Activated T-helper 17 cell treated with anti-CD3 and anti-CD28 coated beads, Interleukin-2, amount 50 U/mL, for 72 hours (primary cell): ENCODE measurements around the gene RINL. TPM values are rescaled to one million over a fixed set of nuclear protein-coding genes. Genes with fewer than 3 reads are reported as not detected.
"Not testable (repeated sequence)": the region's sequence is repeated elsewhere in the genome, so short reads cannot be mapped to it uniquely, and the experiment has no call there.

Experiments
- ATAC-seq: fragments of 150-1000 bp; cut with Tn5 transposase; replicated peaks from 2 replicates; pipeline ENCODE4 v1.10.0; 2021; ENCODE audit warnings: mild to moderate bottlenecking, moderate library complexity
- H3K27ac Mint-ChIP-seq: one replicate; pipeline ENCODE4 v1.8.0; 2022; ENCODE audit warnings: mixed read lengths
- H3K27me3 Mint-ChIP-seq: one replicate; pipeline ENCODE4 v1.8.0; 2022; ENCODE audit warnings: mixed read lengths
- H3K36me3 Mint-ChIP-seq: one replicate; pipeline ENCODE4 v1.8.0; 2022; ENCODE audit warnings: low read depth, mild to moderate bottlenecking, mixed read lengths
- H3K4me1 Mint-ChIP-seq: one replicate; pipeline ENCODE4 v1.8.0; 2022; ENCODE audit warnings: mixed read lengths
- H3K4me3 Mint-ChIP-seq: one replicate; pipeline ENCODE4 v1.8.0; 2022; ENCODE audit warnings: mild to moderate bottlenecking, mixed read lengths
- H3K9me3 Mint-ChIP-seq: one replicate; pipeline ENCODE4 v1.8.0; 2022; ENCODE audit warnings: mixed read lengths
- total RNA-seq, 2 donors: library from RNA; stranded (reverse); gene quantifications; one replicate each; pipeline ENCODE4 v1.2.3, GENCODE V29; 2022

The RINL gene
- total RNA-seq, 2 donors from 2014 or later: 92.3 to 156 TPM

DNA sequence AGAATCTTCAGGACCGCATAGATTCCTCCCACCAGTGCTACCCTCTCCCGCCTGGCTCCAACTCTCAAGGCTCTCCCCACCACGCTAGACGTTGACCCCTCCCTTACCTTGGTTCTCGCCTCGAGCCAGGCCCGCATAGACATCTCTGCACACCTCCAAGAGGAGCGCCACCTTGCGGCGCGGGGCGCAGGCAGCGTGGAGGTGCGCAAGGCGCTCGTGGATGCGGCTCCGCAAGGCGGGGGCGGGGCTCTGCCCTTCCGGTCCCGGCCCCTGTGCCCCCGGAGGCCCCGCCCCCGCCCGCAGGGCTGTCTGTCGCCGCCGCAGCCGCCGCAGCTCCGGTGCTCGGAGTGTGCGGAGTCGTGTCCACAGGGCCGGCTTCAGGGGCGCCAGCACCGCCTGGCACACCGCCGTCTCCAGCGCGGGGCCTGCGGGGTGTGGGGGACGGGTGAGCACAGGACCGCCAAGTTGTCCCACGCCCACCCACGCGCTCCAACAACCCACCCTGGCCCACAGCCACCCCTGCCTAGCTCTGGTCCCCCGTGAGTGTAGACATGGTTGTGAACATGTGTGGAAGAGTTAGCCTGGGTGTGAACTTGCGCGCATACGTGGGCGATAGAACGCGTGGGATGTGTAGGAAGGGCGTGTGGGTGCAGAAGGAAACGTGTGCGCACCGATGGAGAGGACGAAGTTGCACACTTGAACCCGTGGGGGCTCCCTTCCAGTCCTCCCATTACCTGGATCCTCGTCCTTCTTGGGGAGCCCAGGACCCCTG is 8.1 kb downstream of the RINL start:
- no peaks in the 10 kb centered on the region for H3K27me3 Mint-ChIP-seq
- H3K9me3 Mint-ChIP-seq: no peaks in the 10 kb centered on the region
- peak overlapping the region; percentile 90 for H3K4me3 Mint-ChIP-seq
- peak overlapping the region; percentile 92 for H3K27ac Mint-ChIP-seq
- H3K36me3 Mint-ChIP-seq: peaks cover 90% of the 10 kb centered on the region
- peaks cover 14% of the 10 kb centered on the region for H3K4me1 Mint-ChIP-seq
- peak; percentile 75 for ATAC-seq

GRCh38 chr19:38869160-38869835 is 8.8 kb downstream of the RINL start:
- Mint-ChIP-seq H3K36me3 (peaks cover 88% of the 10 kb centered on the region), H3K4me1 (peaks cover 22% of the 10 kb centered on the region), H3K9me3 (no peaks in the 10 kb centered on the region), H3K4me3 (peak overlapping the region; percentile 90), H3K27me3 (no peaks in the 10 kb centered on the region), H3K27ac (peak overlapping the region; percentile 92)
- ATAC-seq: no peak

DNA sequence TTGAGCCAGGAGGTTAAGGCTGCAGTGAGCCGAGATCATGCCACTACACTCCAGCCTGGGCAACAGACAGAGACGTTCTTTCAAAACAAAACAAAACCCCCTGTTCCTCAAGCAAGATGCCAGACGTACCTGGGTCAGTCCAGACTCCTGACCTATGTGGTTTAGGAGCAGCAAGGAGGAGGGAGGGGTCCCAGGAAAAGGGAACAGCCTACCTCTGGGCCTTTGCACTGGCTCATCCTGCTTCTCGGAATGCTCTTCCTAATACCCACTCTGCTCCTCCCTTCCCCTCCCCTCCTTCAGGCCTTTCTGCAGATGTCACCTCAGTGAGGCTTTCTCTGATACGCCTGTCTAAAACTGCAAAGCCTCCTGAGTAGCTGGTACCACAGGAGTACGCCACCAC is 9.5 kb downstream of the RINL start:
- Mint-ChIP-seq H3K36me3 (peaks cover 80% of the 10 kb centered on the region), H3K27ac (peak overlapping the region; percentile 92), H3K27me3 (no peaks in the 10 kb centered on the region), H3K4me1 (peaks cover 22% of the 10 kb centered on the region), H3K4me3 (peak overlapping the region; percentile 90), H3K9me3 (no peaks in the 10 kb centered on the region)
- no peak for ATAC-seq

- Mint-ChIP-seq H3K4me3 (no peak overlapping the region), H3K27ac (no peak overlapping the region), H3K4me1 (peaks cover 22% of the 10 kb centered on the region), H3K36me3 (peaks cover 67% of the 10 kb centered on the region), H3K27me3 (no peaks in the 10 kb centered on the region), H3K9me3 (no peaks in the 10 kb centered on the region)
- no peak for ATAC-seq
Observed at GRCh38 chr19:38867171-38867780, 10.8 kb downstream of the RINL start.

DNA sequence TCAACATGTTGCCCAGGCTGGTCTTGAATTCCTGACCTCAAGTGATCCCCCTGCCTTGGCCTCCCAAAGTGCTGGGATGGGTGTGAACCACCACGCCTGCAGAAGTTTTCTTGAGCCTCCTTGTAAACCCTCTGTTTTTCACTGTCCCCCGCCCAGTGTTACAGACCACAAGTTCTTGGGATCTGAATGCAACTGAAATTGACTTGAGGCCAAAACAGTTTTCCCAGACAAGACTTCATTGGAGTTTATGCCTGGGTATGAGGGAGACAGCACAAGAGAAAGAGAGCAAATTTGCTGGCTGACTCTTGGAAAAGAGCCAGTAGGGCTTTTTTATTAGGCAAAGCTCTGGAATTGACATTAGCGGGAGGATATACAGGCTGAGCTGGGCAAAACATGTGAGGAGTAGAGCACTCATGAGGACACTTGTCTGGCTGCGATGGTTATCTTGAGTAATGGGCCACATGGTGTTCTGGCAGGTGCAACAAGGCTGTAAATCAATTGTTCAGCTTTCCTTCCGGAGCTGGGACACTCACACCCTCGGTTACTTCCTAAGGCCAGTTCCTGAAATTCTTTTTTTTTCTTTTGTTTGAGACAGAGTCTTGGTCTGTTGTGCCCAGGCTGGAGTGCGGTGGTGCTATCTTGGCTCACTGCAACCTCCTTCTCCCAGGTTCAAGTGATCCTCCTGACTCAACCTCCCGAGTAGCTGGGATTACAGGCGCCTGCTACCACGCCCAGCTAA is 15.6 kb downstream of the RINL start:
- no peak overlapping the region for H3K4me3 Mint-ChIP-seq
- no peaks in the 10 kb centered on the region for H3K9me3 Mint-ChIP-seq
- H3K27ac Mint-ChIP-seq: no peak overlapping the region
- H3K27me3 Mint-ChIP-seq: no peaks in the 10 kb centered on the region
- H3K4me1 Mint-ChIP-seq: peaks cover 20% of the 10 kb centered on the region
- no peak for ATAC-seq
- H3K36me3 Mint-ChIP-seq: peaks cover 25% of the 10 kb centered on the region

DNA sequence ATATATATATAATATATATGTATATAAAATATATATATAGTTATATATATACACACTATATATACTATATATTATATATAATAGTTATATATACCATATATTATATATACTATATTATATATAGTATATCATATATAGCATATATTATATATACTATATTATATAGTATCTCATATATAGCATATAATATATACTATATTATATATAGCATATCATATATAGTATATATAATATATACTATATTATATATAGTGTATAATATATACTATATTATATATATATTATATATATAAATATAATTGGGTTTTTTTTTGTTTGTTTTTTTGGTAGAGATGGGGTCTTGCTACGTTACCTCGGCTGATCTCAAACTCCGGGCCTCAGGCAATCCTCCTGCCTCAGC is 16.7 kb downstream of the RINL start:
- Mint-ChIP-seq H3K27ac (no peak overlapping the region), H3K4me3 (no peak overlapping the region), H3K9me3 (no peaks in the 10 kb centered on the region), H3K27me3 (no peaks in the 10 kb centered on the region), H3K4me1 (peaks cover 23% of the 10 kb centered on the region), H3K36me3 (peaks cover 17% of the 10 kb centered on the region)
- ATAC-seq: no peak

- H3K27ac Mint-ChIP-seq, H3K9me3 Mint-ChIP-seq, H3K36me3 Mint-ChIP-seq, ATAC-seq, H3K27me3 Mint-ChIP-seq: not testable (repeated sequence)
- peak overlapping the region; percentile 38 for H3K4me3 Mint-ChIP-seq
- H3K4me1 Mint-ChIP-seq: peaks cover 10% of the 10 kb centered on the region
Observed at GRCh38 chr19:38859631-38860204, 18.4 kb downstream of the RINL start.

DNA sequence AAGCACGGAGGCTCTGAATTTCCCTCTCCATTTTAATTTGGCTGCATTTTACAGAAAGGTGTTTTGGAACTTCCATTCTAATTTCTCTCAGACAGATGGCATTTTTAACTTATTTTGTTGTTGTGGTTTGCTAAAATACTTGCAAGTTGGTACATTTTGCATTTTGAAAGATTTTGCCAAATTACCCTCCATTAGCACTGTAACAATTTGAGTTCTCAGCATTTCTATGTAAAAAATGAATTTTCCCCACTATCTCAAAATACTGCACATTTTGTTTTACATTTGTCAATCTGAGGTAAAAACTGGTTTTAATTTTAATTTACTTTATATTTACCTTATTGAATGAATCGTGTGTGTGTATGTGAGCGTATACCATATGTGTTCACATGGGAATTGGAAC is 21.3 kb downstream of the RINL start:
- H3K4me1 Mint-ChIP-seq: peaks cover 9% of the 10 kb centered on the region
- H3K27ac Mint-ChIP-seq: peak overlapping the region; percentile 89
- no peak for ATAC-seq
- no peaks in the 10 kb centered on the region for H3K27me3 Mint-ChIP-seq
- no peaks in the 10 kb centered on the region for H3K9me3 Mint-ChIP-seq
- peaks cover 1% of the 10 kb centered on the region for H3K36me3 Mint-ChIP-seq
- peak overlapping the region; percentile 64 for H3K4me3 Mint-ChIP-seq

DNA sequence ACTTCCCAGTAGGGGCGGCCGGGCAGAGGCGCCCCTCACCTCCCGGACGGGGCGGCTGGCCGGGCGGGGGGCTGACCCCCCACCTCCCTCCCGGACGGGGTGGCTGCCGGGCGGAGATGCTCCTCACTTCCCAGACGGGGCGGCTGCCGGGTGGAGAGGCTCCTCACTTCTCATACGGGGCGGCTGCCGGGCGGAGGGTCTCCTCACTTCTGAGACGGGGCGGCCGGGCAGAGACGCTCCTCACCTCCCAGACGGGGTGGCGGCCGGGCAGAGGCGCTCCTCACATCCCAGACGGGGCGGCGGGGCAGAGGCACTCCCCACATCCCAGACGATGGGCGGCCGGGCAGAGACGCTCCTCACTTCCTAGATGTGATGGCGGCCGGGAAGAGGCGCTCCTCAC is 22.3 kb downstream of the RINL start:
- not testable (repeated sequence) for ATAC-seq, H3K9me3 Mint-ChIP-seq, H3K27ac Mint-ChIP-seq, H3K27me3 Mint-ChIP-seq, H3K4me1 Mint-ChIP-seq, H3K4me3 Mint-ChIP-seq
- peaks cover 10% of the 10 kb centered on the region for H3K36me3 Mint-ChIP-seq

DNA sequence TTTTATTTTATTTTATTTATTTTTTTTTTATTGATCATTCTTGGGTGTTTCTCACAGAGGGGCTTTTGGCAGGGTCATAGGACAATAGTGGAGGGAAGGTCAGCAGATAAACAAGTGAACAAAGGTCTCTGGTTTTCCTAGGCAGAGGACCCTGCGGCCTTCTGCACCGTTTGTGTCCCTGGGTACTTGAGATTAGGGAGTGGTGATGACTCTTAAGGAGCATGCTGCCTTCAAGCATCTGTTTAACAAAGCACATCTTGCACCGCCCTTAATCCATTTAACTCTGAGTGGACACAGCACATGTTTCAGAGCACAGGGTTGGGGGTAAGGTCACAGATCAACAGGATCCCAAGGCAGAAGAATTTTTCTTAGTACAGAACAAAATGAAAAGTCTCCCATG is 23.1 kb downstream of the RINL start:
- H3K27ac Mint-ChIP-seq, H3K4me1 Mint-ChIP-seq, ATAC-seq, H3K4me3 Mint-ChIP-seq, H3K27me3 Mint-ChIP-seq, H3K9me3 Mint-ChIP-seq: not testable (repeated sequence)
- peaks cover 16% of the 10 kb centered on the region for H3K36me3 Mint-ChIP-seq

DNA sequence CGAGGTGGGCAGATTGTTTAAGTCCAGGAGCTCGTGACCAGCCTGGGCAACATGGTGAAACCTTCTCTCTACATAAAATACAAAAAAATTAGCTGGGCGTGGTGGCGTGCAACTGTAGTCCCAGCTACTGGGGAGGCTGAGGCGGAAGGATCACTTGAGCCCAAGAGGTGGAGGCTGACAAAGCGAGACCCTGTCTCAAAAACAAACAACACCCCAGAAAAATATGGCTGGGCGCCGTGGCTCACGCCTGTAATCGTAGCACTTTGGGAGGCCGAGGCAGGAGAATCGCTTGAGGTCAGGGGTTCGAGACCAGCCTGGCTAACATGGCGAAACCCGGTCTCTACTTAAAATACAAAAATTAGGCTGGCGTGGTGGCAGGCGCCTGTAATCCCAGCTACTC is 24.9 kb downstream of the RINL start:
- Mint-ChIP-seq H3K36me3 (peaks cover 34% of the 10 kb centered on the region), H3K27ac (peak overlapping the region; percentile 87), H3K9me3 (no peaks in the 10 kb centered on the region), H3K4me3 (peak overlapping the region; percentile 99), H3K27me3 (no peaks in the 10 kb centered on the region), H3K4me1 (peaks cover 9% of the 10 kb centered on the region)
- no peak for ATAC-seq

DNA sequence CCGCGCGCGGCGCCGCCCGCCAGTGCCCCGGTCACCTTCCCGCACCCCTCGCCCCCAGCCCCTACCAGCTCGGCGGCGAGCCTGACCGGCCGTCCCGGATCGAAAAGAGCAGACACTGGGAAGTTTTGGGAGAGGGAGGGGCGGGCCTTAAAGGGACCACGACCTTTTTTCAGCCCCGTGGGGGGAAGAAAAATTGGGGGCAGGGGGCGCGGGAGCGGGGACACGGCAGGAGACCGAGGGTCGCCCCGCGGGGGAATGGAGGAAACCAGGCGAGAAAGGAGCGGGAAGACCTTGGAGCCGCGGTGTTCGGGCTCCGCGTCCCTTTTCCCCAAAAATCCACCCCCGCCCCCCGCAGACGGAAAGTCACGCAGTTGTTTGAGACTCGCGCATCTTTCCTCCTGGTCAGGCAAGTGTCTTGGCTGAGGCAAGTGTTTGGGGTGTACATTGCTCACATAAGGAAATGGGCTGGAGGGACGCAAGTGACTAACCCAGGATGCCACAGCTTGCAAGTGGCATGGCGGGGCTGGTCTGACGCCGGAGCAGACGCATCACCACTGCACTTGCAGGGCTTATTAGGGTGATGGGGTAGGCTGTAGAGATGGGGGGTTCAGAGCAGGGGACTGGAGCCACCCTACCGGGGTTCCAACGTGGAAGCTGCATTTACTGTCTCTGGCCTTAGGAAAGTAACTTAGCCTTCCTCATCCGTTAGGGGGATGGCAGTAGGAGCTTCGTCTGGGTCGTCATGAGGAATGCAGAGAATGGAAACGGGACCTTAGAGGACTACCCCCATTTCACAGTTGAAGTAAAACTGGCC is 25.6 kb downstream of the RINL start:
- peaks cover 10% of the 10 kb centered on the region for H3K4me1 Mint-ChIP-seq
- peak; percentile 9 for ATAC-seq
- H3K27ac Mint-ChIP-seq: peak overlapping the region; percentile 87
- H3K9me3 Mint-ChIP-seq: no peaks in the 10 kb centered on the region
- peak overlapping the region; percentile 99 for H3K4me3 Mint-ChIP-seq
- H3K27me3 Mint-ChIP-seq: no peaks in the 10 kb centered on the region
- H3K36me3 Mint-ChIP-seq: peaks cover 41% of the 10 kb centered on the region

GRCh38 chr19:38851622-38852230 is 26.3 kb downstream of the RINL start:
- Mint-ChIP-seq H3K4me3 (peak overlapping the region; percentile 99), H3K36me3 (peaks cover 48% of the 10 kb centered on the region), H3K27me3 (no peaks in the 10 kb centered on the region), H3K9me3 (no peaks in the 10 kb centered on the region), H3K4me1 (peaks cover 8% of the 10 kb centered on the region), H3K27ac (peak overlapping the region; percentile 99)
- ATAC-seq: peak; percentile 15
